Lower leg skin (tissue), 4 donors: ENCODE measurements around the gene MYBPH. TPM values are rescaled to one million over a fixed set of nuclear protein-coding genes. Genes with fewer than 3 reads are reported as not detected.
A peak's percentile ranks its signal among the peaks of the same experiment; 100 is the strongest.

Source experiments
- DNase-seq, 2 donors: peaks; one replicate each; pipeline ENCODE4 v3.0.0-alpha.2; 2019; ENCODE audit warnings: low spot score in 2 of 2
- H3K4me3 ChIP-seq: fragments of 200-600 bp; sonication (generic); 2 replicates; pipeline ENCODE4 v1.5.1; 2017; ENCODE audit warnings: mild to moderate bottlenecking, low read depth; ENCODE audit not compliant: poor library complexity, severe bottlenecking
- POLR2A ChIP-seq, 2 donors: fragments of 450-650 bp; IDR thresholded peaks; one replicate each; pipeline ENCODE4 v1.6.1; 2016 to 2017; ENCODE audit warnings: antibody characterized with exemption in 2 of 2, mild to moderate bottlenecking in 1 of 2, moderate library complexity in 1 of 2
- WGBS, 2 donors: methylation state at CpG; one replicate each; pipeline ENCODE4 v1.1.5; 2018; 5-methylcytosine and 5-hydroxymethylcytosine counted together
- intact Hi-C: fragments of 100-400 bp; cut with DNase I; formaldehyde crosslinking; loops from one replicate; pipeline ENCODE4 v1.15.0; 2023; ENCODE audit warnings: low total_unique reads
- total RNA-seq, 4 donors: library from RNA; depleted of rRNA; stranded (reverse); fragments of >200 nt; gene quantifications; one replicate each; pipeline ENCODE4 v1.1.0, GENCODE V29; 2016
- TF ChIP-seq, protein P1 (sequence below), 3 donors: fragments of 450-650 bp; IDR thresholded peaks; one replicate each; pipeline ENCODE4 v1.5.1; 2016; ENCODE audit warnings: antibody characterized with exemption in 3 of 3, mild to moderate bottlenecking in 3 of 3, moderate library complexity in 2 of 3

MYBPH gene
- total RNA-seq, 4 donors from 2014 or later, result not detected

- intact Hi-C loops, result no loop called here
- TF ChIP-seq POLR2A (IDR thresholded peaks at IDR 0.05), result no peak
- TF ChIP-seq, protein P1, sequence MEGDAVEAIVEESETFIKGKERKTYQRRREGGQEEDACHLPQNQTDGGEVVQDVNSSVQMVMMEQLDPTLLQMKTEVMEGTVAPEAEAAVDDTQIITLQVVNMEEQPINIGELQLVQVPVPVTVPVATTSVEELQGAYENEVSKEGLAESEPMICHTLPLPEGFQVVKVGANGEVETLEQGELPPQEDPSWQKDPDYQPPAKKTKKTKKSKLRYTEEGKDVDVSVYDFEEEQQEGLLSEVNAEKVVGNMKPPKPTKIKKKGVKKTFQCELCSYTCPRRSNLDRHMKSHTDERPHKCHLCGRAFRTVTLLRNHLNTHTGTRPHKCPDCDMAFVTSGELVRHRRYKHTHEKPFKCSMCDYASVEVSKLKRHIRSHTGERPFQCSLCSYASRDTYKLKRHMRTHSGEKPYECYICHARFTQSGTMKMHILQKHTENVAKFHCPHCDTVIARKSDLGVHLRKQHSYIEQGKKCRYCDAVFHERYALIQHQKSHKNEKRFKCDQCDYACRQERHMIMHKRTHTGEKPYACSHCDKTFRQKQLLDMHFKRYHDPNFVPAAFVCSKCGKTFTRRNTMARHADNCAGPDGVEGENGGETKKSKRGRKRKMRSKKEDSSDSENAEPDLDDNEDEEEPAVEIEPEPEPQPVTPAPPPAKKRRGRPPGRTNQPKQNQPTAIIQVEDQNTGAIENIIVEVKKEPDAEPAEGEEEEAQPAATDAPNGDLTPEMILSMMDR (IDR thresholded peaks at IDR 0.05), result no peak
- no peak overlapping the region for H3K4me3 ChIP-seq
- DNase-seq, result peak in 1 of 2 donors; percentile 73
- WGBS, 2 donors, result 69 to 72% methylated on average over 11 of the region's 11 CpGs
These were observed 54.2 kb downstream of the MYBPH start for GRCh38 chr1:203121186-203122015.

DNA sequence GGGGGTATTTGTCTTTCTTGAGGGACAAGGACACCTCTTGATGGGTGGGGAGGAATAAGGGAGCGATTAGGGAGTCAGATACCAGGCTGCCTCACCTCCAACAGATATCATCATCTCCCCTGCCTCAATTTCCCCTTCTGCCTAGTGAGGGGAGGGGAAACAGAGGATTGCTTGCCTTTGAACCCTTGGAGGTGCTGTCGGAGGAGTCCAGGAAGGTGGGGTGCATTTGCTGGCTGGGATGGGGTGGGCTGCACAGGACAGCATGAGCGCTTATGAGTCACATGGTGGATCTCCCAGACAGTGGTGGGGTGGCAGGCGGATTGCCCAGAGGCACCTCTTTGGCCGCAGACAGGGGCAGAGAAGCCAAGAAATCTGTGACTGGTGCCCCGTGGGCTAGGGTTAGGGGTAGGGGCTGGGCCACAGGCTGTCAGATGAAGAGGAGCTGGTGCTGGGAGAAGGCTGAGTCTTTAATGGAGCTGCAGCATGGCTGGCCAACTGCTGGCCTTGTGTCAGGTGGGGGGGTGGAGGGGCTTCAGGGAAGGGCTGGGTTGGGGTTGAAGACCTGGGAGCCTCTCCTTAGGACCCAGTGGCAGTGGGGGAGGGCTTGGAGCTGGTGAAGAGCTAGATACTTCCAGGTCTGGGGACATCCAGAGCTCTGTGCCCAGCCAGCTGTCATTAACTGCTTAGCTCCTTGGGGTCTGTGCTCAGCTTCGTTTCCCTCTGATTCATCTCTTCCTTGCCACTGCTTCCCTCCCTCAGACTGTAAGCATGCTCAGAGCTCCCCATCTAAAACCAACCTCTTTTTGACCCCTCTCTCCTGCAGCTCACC lies 55.1 kb downstream of the MYBPH start:
- no peak overlapping the region for H3K4me3 ChIP-seq
- TF ChIP-seq, protein P1 (IDR thresholded peaks at IDR 0.05), result no peak
- TF ChIP-seq POLR2A (IDR thresholded peaks at IDR 0.05), result no peak
- 74 to 79% methylated on average over 7 of the region's 7 CpGs for WGBS, 2 donors
- intact Hi-C loops, result no loop called here
- DNase-seq, result peak in 1 of 2 donors; percentile 56

Other genes with a start within 250 kb of the MYBPH start
- gene KLHL12, start 248.6 kb downstream of the MYBPH start, total RNA-seq, result 10 to 100 TPM; 11.7 to 15.7 (median 15.0) TPM
- 100 to 1,000 TPM; 173 to 189 (median 176) TPM for gene ADIPOR1, start 217.5 kb downstream of the MYBPH start, total RNA-seq
- 100 to 1,000 TPM; 170 to 203 (median 188) TPM for gene CYB5R1, start 208.6 kb downstream of the MYBPH start, total RNA-seq
- 10 to 100 TPM; 48.8 to 69.3 (median 61.1) TPM for gene TMEM183A, start 168.5 kb downstream of the MYBPH start, total RNA-seq
- gene PPFIA4, start 149.3 kb downstream of the MYBPH start, total RNA-seq, result 1 to 10 TPM; 1.7 to 4.0 (median 2.8) TPM
- gene MYOG, start 89.8 kb downstream of the MYBPH start, total RNA-seq, result not detected
- 1 to 10 TPM; 1.8 to 7.7 (median 5.3) TPM for gene ADORA1, start 48.1 kb downstream of the MYBPH start, total RNA-seq
- gene CHI3L1, start 10.9 kb upstream of the MYBPH start, total RNA-seq, result 100 to 1,000 TPM in 2 of 4 donors, 10 to 100 TPM in 2; 80.5 to 188 (median 107) TPM
- 1 to 10 TPM in 1 of 4 donors, under 1 TPM in 1, not detected in 2; 0.61 to 8.3 TPM for gene CHIT1, start 53.8 kb upstream of the MYBPH start, total RNA-seq
- gene BTG2, start 129.7 kb upstream of the MYBPH start, total RNA-seq, result 100 to 1,000 TPM in 3 of 4 donors, 10 to 100 TPM in 1; 98.6 to 205 (median 131) TPM
- gene FMOD, start 175.3 kb upstream of the MYBPH start, total RNA-seq, result 10 to 100 TPM in 3 of 4 donors, 1 to 10 TPM in 1; 5.6 to 37.7 (median 19.3) TPM